Muscle of leg (tissue), 11 donors: ENCODE data around the gene KIRREL3. TPM values are rescaled to one million over a fixed set of nuclear protein-coding genes. Genes with fewer than 3 reads are reported as not detected.

Experiments
- DNase-seq: peaks from one replicate; pipeline ENCODE4 v3.0.0; 2013
- H3K27ac ChIP-seq: one replicate; pipeline ENCODE4 v1.5.1; 2013; ENCODE audit warnings: mild to moderate bottlenecking, low read length, control low read depth
- H3K27me3 ChIP-seq: one replicate; pipeline ENCODE4 v1.6.1; 2013; ENCODE audit warnings: low read length; ENCODE audit not compliant: control insufficient read depth, insufficient read depth
- H3K36me3 ChIP-seq: one replicate; pipeline ENCODE4 v1.6.1; 2013; ENCODE audit warnings: low read length; ENCODE audit not compliant: control insufficient read depth, insufficient read depth
- H3K4me1 ChIP-seq: one replicate; pipeline ENCODE4 v1.6.1; 2013; ENCODE audit warnings: low read length; ENCODE audit not compliant: control insufficient read depth, insufficient read depth
- H3K4me3 ChIP-seq: one replicate; pipeline ENCODE4 v1.5.1; 2013; ENCODE audit warnings: low read length, control low read depth
- H3K9me3 ChIP-seq: replicated peaks from 2 replicates; pipeline ENCODE4 v1.6.1; 2013; ENCODE audit warnings: low read depth, low read length; ENCODE audit not compliant: control insufficient read depth
- WGBS: methylation state at CpG from one replicate; pipeline ENCODE4 v1.1.5; 2013; ENCODE audit warnings: missing lambda C conversion rate; ENCODE audit not compliant: insufficient coverage; 5-methylcytosine and 5-hydroxymethylcytosine counted together
- polyA plus RNA-seq, 8 donors: library from polyadenylated mRNA; unstranded; fragments of 120-200 nt; gene quantifications; one replicate each; pipeline versions ENCODE4 v1.2.1 to v1.2.3, GENCODE V29; 2013; ENCODE audit warnings: inconsistent platforms in 1 of 8, low replicate concordance in 1 of 8; ENCODE audit not compliant: insufficient read length in 8 of 8, insufficient read depth in 1 of 8
- total RNA-seq: library from RNA; stranded (reverse); fragments of 120-200 nt; gene quantifications from one replicate; pipeline ENCODE4 v1.2.4, GENCODE V29; 2013

Gene KIRREL3
- total and polyA plus RNA-seq, 9 donors: 0.27 to 1.8 (median 0.93) TPM

DNA sequence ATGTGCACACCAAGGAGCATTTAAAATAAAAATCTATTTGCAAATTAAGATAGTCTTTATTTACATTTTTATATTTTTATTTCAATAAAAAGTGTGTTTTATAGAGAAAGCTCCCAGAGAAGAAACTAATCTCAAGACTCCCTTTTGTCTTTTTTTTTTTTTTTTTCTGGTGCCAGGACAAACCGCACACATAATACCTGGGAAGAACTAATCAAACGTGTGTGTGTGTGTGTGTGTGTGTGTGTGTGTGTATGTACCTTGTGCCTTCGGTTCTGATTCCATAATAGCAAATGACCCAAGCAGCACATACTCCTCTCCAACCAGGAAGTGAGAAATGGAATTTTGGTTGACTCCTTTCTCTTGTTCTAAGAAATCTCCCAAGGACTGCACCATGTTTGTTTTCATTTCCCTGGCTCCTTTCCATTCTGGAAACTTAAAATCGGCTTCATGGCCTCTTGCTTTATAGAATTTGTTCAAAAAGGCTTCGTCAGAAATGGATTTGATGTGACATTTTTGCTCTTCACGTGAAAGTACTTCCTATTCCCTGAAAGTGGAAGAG lies 579.8 kb downstream of the KIRREL3 start:
- DNase-seq: peak; percentile 62
- 44% methylated on average over 2 of the region's 6 CpGs for WGBS
- no peak overlapping the region for H3K27ac ChIP-seq
- no peaks in the 10 kb centered on the region for H3K9me3 ChIP-seq
- H3K4me3 ChIP-seq: no peak overlapping the region
- H3K27me3 ChIP-seq: no peaks in the 10 kb centered on the region
- peaks cover 44% of the 10 kb centered on the region for H3K4me1 ChIP-seq
- peaks cover 3% of the 10 kb centered on the region for H3K36me3 ChIP-seq

GRCh38 chr11:126419801-126420697 lies 580.5 kb downstream of the KIRREL3 start:
- Histone ChIP-seq H3K4me3 (no peak overlapping the region), H3K4me1 (peaks cover 51% of the 10 kb centered on the region), H3K9me3 (no peaks in the 10 kb centered on the region), H3K36me3 (peaks cover 3% of the 10 kb centered on the region), H3K27me3 (no peaks in the 10 kb centered on the region), H3K27ac (peak overlapping the region; percentile 81)
- WGBS: 42% methylated on average over 6 of the region's 11 CpGs
- DNase-seq: peak; percentile 80

GRCh38 chr11:126418887-126419286 lies 581.7 kb downstream of the KIRREL3 start:
- Histone ChIP-seq H3K4me3 (no peak overlapping the region), H3K36me3 (peaks cover 5% of the 10 kb centered on the region), H3K9me3 (no peaks in the 10 kb centered on the region), H3K27me3 (no peaks in the 10 kb centered on the region), H3K4me1 (peaks cover 54% of the 10 kb centered on the region), H3K27ac (no peak overlapping the region)
- no CpG with 5 or more reads among the region's 1 CpG for WGBS
- no peak for DNase-seq

- Histone ChIP-seq H3K36me3 (peaks cover 16% of the 10 kb centered on the region), H3K27me3 (no peaks in the 10 kb centered on the region), H3K4me3 (peak overlapping the region; percentile 29), H3K4me1 (peaks cover 56% of the 10 kb centered on the region), H3K27ac (peak overlapping the region; percentile 75), H3K9me3 (no peaks in the 10 kb centered on the region)
- DNase-seq: peak; percentile 48
- 62% methylated on average over 9 of the region's 12 CpGs for WGBS
Observed at GRCh38 chr11:126417091-126417862, 583.3 kb downstream of the KIRREL3 start.

DNA sequence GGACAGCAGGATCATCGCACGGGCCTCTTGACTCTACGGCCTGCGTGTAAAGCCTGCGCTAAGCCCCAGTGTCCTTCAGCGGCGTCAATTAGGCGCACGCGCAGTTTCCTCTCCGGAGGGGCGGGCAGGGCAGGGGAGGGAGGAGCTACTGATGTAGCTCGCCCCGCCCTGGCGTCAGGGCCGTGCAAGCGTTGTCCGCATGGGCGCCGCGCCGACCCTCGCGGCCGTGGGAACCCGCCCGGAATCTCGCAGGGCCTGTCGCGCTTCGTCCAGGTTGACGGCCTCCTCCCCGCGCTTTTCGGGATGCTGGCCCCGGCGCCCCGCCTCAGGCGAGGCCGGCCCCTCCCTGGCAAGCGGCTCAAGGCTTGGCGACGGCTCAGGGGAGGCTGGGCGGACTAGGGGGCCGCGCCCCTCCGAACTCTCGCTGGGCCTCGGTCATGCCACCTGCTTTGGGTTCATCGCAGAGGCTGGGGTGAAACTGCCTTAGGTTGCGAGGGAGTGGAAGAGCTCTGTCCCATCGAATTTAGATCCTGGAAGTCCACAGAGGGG lies 584.0 kb downstream of the KIRREL3 start:
- WGBS: 5% methylated on average over 45 of the region's 52 CpGs

DNA sequence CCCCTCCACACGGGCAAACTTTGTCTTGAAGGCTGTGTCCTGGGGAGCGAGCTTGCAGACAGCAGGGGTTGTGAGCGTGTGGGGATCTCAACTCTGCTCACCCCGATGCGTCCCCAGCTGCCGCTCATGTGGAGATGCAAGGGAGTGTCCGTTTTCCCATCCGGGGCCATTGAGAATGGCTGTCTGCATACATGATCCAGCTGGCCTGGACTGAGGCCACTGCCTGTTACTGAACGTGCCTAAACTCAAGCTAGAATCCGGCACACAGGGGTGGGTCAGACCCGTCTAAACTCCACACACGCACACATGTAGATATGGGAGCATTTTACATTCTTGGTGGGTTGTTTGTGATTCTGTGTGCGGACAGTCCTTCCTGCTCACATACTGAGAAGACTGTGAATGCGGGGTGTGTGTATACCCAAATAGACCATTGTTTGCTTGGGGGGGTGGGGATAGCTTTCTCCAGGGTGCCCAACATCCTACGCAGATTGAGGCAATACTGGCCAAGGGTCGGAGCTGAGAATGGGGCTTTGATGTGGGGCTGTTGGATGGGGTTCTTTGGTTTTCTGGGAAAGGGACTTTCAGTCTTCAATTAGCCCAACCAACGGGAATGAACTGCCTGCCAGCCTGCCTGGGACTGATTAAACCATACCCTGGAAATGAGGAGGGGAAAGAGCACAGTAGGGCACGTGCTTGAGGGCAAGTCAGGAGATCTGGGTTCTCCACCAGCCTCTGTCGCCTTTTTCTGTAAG lies 584.7 kb downstream of the KIRREL3 start:
- Histone ChIP-seq H3K27me3 (no peaks in the 10 kb centered on the region), H3K36me3 (peaks cover 22% of the 10 kb centered on the region), H3K4me3 (no peak overlapping the region), H3K27ac (peak overlapping the region; percentile 97), H3K4me1 (peaks cover 56% of the 10 kb centered on the region), H3K9me3 (no peaks in the 10 kb centered on the region)
- 35% methylated on average over 10 of the region's 19 CpGs for WGBS
- DNase-seq: peak; percentile 97

More for the DNA sequence above, 584.0 kb downstream of the KIRREL3 start:
- H3K9me3 ChIP-seq: no peaks in the 10 kb centered on the region
- H3K27me3 ChIP-seq: no peaks in the 10 kb centered on the region
- peak overlapping the region; percentile 29 for H3K4me3 ChIP-seq
- peak; percentile 96 for DNase-seq
- H3K36me3 ChIP-seq: peaks cover 22% of the 10 kb centered on the region
- H3K27ac ChIP-seq: peak overlapping the region; percentile 97
- peaks cover 59% of the 10 kb centered on the region for H3K4me1 ChIP-seq

- Histone ChIP-seq H3K36me3 (peaks cover 22% of the 10 kb centered on the region), H3K27ac (peak overlapping the region; percentile 97), H3K27me3 (no peaks in the 10 kb centered on the region), H3K9me3 (no peaks in the 10 kb centered on the region), H3K4me3 (no peak overlapping the region), H3K4me1 (peaks cover 61% of the 10 kb centered on the region)
- WGBS: 20% methylated on average over 1 of the region's 7 CpGs
- peak; percentile 99 for DNase-seq
Observed at GRCh38 chr11:126415128-126415527, 585.4 kb downstream of the KIRREL3 start.

DNA sequence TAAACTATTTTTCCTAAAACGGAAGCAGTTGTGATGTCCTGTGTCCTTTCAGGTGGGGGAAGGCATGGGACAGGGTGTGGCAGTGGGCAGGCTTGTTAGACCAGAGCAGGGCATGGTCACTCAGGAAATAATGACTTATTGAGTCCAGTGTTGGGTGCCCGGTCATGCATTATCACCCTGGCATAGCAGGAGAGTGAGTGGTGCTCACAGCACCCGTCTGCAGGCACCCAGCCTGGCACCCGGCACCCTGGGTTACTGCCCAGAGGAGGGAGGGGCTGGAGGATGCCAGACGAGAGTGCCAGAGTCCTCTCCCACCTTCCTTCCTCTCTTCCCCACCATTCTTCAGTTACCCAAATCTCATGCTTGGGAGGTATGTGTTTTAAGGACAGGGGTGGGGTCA lies 586.0 kb downstream of the KIRREL3 start:
- Histone ChIP-seq H3K36me3 (peaks cover 26% of the 10 kb centered on the region), H3K9me3 (no peaks in the 10 kb centered on the region), H3K27ac (peak overlapping the region; percentile 97), H3K4me1 (peaks cover 61% of the 10 kb centered on the region), H3K27me3 (no peaks in the 10 kb centered on the region), H3K4me3 (no peak overlapping the region)
- WGBS: 67% methylated on average over 1 of the region's 5 CpGs
- DNase-seq: no peak

- H3K9me3 ChIP-seq: no peaks in the 10 kb centered on the region
- H3K27me3 ChIP-seq: no peaks in the 10 kb centered on the region
- DNase-seq: no peak
- 79% methylated on average over 5 of the region's 9 CpGs for WGBS
- H3K4me1 ChIP-seq: peaks cover 68% of the 10 kb centered on the region
- peaks cover 33% of the 10 kb centered on the region for H3K36me3 ChIP-seq
- no peak overlapping the region for H3K4me3 ChIP-seq
- H3K27ac ChIP-seq: peak overlapping the region; percentile 97
Observed at GRCh38 chr11:126413843-126414405, 586.6 kb downstream of the KIRREL3 start.
